HG03095 (cell line): ENCODE results near the gene SH2D1B.

Source experiments
- ATAC-seq: cut with Tn5 transposase; IDR thresholded peaks from one replicate; pipeline ENCODE4 v1.9.1; 2021; ENCODE audit warnings: moderate library complexity; ENCODE audit not compliant: unreplicated experiment

The SH2D1B gene

GRCh38 chr1:162383516-162383915 lies 28.4 kb downstream of the SH2D1B start:
- no peak for ATAC-seq

- ATAC-seq: no peak
These were observed 28.8 kb downstream of the SH2D1B start for GRCh38 chr1:162383091-162383490.

- ATAC-seq: no peak
These were observed 29.8 kb downstream of the SH2D1B start for GRCh38 chr1:162381941-162382750.

- ATAC-seq: no peak
These were observed 30.6 kb downstream of the SH2D1B start, which contains the start of gene C1orf226 for GRCh38 chr1:162381383-162381782. Gene C1orf226 (plus strand): TSS chr1:162381728. CDS start chr1:162381902, 174 bp downstream.

GRCh38 chr1:162380061-162380846 lies 31.7 kb downstream of the SH2D1B start:
- ATAC-seq: no peak

GRCh38 chr1:162376691-162377090 lies 35.2 kb downstream of the SH2D1B start, which contains the start of gene SPATA46:
Gene SPATA46 (minus strand): TSS chr1:162376854. CDS start chr1:162376790, 64 bp downstream.
- no peak for ATAC-seq

- ATAC-seq: no peak
These were observed 36.5 kb downstream of the SH2D1B start for GRCh38 chr1:162375463-162375862.

GRCh38 chr1:162374406-162374805 lies 37.5 kb downstream of the SH2D1B start:
- no peak for ATAC-seq

GRCh38 chr1:162373541-162374260 lies 38.2 kb downstream of the SH2D1B start:
- ATAC-seq: no peak

- no peak for ATAC-seq
These were observed 38.9 kb downstream of the SH2D1B start for GRCh38 chr1:162373072-162373427.

- ATAC-seq: no peak
These were observed 39.5 kb downstream of the SH2D1B start for GRCh38 chr1:162372159-162373071.

- ATAC-seq: no peak
These were observed 40.3 kb downstream of the SH2D1B start for GRCh38 chr1:162371611-162372010.

GRCh38 chr1:162370721-162371120 lies 41.2 kb downstream of the SH2D1B start:
- no peak for ATAC-seq

GRCh38 chr1:162370161-162370560 lies 41.8 kb downstream of the SH2D1B start:
- ATAC-seq: no peak

GRCh38 chr1:162369571-162369970 lies 42.4 kb downstream of the SH2D1B start:
- ATAC-seq: no peak

- ATAC-seq: no peak
These were observed 43.5 kb downstream of the SH2D1B start for GRCh38 chr1:162368451-162368850.

- ATAC-seq: no peak
These were observed 44.2 kb downstream of the SH2D1B start for GRCh38 chr1:162367772-162368171.

GRCh38 chr1:162367073-162367472 lies 44.9 kb downstream of the SH2D1B start:
- ATAC-seq: no peak

GRCh38 chr1:162366671-162367070 lies 45.3 kb downstream of the SH2D1B start:
- no peak for ATAC-seq

GRCh38 chr1:162366149-162366548 lies 45.8 kb downstream of the SH2D1B start:
- ATAC-seq: no peak
